NCI-H2171 treated with DMSO at 0.1 percent for 48 hours (cell line): ENCODE data around the gene P4HA2.

ENCODE experiments used
- DNase-seq: peaks from one replicate; lab custom pipeline; 2025; lab: John Stamatoyannopoulos, UW

P4HA2 gene

DNA sequence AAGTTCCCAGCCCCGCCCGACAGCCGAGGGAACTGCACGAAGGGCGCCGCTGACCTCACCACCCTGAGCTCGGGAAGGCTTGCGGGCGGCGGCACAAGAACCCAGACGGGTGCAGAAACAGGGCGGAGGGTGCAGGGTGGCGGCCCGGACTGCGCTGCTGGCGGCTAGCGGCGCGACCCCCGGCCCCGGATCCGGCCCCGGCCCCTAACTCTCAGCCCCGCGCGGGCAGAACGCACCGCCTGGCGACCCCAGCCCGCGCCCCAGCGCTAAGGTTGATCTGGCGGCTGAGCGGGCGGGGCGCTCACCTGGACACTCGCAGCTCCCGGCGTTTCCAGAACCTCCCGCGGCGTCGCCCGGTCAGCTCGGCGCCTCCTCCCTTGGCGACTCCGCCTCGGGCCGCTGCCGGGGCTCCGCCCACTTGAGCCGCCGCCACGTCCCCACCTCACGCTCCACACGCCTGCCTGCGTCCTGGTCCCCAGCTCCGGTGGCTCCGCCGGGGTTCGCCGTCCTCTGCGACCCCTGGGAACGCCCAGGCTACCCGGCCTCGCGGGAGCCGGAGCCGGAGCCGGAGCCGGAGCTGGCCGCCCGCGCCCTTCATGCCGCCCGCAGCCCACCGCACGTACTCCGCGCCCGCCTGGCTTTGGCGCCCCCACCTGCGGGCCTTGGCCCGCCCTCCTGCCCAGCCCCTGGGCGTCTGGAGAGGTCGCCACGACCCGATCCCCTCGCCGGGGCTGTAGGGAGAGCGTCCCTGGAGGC is at the start of gene P4HA2:
P4HA2 (minus strand) TSS at position 369 of the 756 bp plus-strand sequence. CDS start 9,227 bp downstream, outside the sequence.
- peak; percentile 10 for DNase-seq

DNA sequence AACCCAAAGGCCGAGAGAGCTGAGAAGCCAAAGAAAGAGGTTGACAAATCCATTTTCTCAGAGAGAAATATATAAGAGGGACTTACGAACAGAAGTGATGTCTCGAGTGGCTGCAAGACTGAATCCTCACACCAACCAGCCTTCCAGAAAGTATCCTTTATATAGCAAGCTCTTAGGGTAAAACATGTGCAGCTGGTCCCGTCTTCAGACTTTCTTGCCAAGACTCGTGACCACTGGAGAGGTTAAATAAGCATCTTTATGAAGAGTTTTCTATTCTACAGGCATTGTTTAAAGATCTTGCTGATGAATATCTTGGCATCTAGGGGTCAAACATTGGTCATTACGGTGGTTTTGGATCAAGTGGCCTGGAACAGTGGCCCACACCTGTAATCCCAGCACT is 49.6 kb upstream of the P4HA2 start:
- no peak for DNase-seq

DNA sequence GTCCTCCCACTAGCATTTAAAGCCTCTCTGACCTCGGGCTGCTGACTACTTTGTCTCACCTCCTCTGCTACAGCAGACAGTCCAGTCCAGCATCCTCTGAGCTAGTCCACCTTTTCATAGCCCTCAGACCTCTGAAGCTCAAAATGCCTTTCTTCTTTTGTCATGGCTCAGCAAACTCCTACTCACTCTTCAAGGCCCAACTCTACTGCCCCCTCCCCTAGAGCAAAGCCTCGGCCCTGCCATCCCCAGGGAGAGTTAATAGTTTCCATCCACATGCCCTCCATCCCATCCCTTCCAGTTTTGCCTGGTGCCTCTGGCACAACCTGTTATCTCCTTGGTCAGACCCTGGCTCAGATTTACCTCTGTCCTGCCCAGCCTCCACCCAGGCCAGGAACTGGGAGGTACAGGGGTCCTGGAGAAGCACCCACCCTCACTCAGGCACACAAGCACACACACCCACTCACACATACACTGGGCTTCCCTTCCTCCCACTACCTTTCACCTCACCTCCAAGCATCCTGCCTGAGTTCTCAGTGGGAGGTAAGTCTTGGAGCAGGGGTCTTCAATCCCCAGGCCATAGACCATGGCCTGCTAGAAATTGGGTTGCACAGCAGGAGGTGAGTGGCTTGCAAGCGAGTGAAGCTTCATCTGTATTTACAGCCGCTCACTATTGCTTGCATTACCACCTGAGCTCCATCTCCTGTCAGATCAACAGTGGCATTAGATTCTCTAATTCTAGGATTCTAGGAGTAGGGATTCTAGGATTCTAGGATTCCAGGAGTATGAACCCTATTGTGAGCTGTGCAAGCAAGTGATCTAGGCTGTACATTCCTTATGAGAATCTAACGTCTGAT is 47.9 kb upstream of the P4HA2 start:
- DNase-seq = no peak

DNA sequence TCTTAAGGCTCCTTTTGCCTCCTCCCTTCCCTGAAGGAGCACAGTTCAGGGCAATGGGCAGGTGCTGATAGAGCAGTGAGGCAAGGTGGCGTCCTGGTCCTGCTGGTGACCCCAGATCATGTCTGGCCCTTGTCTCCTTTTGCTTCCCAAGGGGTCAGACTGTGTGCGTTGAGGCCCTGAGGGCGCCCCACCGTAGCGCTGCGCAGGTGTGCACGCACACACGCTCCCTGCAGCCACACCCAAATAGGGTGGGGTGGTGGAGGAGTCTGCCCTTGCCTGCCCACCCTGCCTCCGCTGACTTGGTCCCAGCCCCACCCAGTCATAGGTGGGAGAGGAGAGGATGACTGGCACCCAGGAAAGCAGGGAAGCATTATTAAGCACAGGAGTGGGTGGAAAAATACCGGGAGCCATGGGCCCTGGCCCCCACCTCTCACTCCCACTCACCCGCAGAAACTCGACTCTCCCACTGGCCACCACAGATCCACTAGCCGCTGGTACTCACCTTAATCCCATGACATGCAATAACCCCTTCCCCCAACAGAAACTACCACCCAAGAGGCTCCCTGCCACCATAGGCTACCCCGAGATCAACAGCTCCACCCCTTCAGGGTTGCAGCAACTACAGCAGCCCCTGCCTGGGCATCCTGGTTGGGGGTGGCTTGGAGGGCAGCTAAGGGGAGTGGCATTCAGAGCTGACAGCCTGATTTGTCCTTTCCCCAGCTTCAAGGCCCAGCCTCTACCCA is 46.6 kb upstream of the P4HA2 start:
- no peak for DNase-seq

DNA sequence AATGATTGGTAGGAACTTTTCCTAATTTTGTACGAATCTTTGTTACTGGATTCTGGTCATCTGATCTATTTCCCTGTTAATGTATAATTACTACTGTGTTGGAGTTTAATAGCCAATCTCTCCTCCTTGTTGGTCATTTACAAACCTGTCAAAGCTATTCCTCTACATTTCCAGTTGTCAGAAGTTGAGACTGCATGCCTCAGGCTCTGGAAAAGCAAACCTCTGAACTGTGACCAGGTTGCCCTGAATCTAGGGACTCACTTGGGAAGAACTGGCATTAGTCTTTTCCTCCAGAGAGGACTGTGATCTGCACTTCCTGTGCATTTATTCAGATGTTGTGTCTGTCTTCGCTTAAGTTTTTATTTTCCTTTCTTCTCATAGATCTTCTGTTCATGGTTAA is 46.0 kb upstream of the P4HA2 start:
- DNase-seq = no peak

DNA sequence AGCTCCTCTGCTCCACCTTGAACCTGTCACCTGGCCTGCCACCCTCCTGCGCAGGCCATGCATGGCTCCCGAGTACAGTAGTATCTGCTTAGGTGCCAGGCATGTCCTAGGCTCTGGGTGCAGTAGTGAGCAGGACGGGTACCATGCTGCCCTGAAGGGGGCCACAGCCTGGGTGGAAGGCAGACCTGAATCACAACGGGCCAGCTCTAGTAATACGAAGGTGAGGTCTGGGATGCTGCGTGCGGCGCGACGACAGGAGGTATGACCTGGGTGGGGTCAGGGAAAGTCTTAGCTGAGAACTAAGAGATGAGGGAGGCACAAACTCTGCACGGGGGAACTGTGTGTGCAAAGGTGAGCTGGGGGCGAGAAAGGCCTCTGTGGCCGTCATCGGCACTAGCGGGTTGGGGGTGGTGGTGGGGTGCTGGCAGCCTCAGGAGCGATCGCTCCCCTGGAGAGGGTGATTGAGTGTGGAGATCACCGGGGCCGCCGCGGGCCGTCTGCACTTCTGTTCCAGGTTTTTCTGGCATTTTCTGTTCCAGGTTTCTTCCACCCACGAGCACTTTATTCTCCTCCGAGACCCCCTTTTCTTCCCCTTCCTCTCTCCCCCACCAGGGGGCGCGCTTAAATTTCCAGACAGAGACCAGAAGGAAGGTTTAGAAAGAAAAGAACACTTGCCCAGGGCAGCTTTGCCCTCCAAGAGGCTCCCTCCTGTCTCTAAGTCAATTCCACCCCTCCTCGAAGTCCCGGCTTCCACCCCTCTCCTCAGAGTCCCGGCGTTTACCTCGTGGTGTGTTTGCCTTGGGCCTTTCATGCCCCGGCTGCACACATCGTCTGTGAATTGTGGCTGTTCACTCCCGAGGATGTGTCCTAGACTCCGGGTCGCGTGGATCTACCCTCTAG is 44.9 kb upstream of the P4HA2 start:
- peak; percentile 9 for DNase-seq

DNA sequence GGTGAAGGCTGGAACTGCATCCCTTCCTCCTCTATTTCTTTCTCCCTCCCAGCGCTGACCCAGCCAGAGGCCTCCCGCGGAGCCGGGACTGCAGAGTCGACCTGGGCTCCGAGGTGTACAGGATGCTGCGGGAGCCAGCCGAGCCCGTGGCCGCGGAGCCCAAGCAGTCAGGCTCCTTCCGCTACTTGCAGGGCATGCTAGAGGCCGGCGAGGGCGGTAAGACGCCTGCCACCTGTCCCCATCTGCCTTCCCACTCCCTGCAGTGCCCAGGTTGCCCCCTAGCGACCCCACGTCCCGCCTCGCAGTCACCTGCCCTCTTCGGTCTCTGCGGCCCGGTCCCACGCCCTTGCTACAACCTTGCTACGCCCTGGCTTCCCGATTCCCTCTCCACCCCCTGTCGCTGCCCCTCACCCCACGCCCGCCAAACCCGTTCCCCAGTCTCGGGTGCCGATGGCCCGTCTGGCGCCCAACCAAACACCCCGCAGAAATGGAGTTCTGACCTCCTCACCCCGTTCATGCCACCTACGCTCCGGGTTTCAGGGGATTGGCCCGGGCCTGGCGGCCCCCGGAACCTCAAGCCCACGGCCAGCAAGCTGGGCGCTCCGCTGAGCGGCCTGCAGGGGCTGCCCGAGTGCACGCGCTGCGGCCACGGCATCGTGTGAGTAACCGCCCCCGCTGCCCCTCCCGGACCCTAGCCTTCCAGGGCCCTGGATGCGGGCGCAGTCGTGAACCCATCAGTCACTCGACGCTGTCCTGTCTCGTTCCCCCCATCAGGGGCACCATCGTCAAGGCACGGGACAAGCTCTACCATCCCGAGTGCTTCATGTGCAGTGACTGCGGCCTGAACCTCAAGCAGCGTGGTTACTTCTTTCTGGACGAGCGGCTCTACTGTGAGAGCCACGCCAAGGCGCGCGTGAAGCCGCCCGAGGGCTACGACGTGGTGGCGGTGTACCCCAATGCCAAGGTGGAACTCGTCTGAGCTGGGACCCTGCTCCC is 43.9 kb upstream of the P4HA2 start:
- DNase-seq = no peak

DNA sequence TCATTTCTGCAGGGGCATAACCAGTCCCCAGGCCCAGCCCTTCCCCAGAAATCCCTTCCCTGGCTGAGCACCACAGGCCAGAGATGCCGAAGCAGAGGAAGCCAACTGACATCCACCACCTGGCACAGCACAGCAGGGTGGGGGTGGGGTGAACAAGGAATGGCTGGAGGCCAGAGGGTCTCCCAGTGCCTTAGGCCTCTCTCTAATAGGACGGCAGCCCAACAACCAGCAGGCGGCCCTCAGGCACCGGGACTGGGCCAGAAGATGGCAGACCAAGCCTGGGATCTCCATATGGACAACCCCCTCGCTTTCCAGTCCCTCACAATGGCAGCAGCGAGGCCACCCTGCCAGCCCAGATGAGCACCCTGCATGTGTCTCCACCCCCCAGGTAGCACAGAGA is 43.1 kb upstream of the P4HA2 start:
- no peak for DNase-seq

DNA sequence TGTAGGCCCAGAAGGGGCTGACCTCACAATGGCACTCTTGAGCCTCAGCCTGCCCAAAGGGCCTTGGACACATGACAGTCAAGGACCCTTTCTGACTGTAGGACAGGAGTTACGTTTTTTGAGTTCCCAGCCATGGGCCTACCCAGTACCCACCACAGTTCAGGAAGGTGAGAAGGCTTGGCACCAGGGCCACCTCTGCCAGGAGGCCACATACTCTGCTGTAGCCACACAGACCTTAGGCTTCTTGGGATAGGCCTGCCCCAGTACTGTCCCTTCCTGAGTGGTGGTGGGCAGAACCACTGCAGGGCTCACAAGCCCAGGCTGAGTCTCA is 42.6 kb upstream of the P4HA2 start:
- no peak for DNase-seq

DNA sequence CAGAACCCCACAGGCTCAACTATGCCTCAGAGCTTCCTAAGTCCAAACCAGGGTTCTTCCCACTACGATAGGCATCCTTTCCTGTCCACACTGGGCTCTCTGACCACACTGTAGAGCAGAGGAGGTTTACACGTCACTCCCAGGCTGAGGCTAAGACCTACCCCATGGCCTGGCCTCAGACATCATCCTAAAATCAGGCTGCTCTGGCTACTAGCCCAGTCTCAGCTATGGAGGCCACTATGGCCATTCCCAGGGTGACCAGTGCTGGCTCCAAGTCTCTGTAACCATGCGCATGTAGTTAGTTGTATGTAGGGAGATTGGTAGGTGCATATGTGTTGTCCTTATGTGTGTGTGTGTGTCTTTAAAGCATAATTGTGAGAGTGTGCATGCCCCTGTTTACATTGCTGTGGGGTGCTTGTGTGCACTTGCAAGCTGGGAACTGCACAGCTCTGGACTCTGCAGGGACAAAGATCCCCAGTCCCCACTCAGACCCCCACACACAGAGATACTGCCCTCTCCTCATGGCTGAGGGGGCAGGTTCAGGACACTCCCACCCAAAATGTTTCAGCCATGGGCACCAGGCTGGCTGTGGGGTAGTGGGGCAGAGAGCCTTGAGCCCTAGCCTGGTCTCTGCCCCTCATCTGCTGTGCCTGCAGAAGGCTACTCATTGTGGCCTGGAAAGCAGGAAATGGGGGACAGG is 42.1 kb upstream of the P4HA2 start:
- no peak for DNase-seq

DNA sequence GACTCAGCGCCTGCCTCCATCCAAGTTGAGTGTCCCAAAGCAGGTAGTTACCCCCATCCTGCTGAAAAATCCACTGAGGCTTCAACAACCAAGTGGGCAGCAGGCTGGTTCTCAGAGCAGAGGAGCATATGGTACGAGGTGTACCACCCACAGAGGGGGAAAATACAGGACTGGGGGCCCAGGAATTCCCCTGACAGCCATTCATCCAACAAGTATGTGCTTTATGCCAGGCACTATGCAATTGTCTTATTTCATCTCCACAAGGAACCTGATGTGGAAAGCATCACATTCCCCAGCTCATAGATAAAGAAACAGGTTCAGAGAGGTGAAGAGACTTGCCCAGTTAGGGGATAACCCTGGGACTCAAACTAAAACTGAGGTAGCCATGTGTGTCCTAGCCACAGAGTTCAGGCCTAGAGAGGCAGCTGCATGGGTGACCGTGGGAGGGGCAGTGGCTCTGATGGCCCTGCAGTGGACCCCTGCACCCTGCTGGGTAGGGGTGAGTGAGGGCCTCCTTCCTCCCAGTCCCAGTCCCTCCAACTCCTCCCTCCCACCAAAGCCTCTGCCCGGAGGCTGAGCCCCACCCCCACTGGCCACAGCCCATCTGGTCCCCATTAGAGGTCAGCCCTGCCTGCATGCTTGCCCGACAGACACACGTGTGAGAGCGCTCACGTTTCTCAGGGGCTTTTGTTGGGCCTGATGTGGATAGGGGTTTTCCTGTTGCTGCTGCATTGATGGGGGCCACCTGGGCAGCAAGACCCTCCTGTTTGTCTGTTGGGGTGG is 41.3 kb upstream of the P4HA2 start:
- DNase-seq = no peak

DNA sequence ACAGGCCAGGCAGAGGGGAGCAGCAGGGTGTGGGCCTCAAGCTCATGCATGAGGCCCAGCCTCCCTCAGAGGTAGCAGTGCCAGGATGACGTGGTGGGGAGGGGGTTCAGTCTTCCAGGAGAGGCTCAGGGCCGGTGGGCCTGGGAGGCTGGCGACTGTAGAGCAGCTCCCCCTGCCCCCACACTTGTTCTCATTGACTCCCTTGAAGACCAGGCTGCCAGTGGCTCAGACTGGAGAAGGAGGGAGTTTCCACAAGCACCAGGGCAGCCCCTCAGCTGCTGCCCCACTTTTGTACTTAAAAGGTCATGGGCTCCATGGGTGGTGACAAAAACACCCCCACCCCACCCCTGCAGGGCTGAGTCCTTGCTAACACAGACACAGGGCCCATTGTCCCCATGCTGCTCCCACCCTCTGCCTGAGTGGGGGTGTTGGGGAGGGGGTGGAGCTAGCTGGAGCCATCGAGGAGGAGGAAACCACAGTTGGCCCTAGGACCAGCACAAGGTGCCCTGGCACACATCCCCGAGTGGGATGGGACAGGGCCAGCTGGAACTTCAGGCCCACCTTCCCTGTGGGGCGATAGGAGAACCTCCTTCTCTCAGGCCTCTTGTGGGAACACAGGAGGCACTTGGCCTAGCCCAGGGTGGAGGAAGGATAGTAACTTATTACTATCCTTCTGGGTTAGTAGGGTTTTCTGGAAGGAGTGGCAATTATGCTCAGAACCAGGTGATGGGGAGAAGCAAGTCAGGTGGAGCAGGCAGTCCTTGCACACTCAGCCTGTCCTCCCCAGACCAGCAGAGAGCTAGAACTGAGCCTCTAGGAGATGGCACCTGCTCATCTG is 40.5 kb upstream of the P4HA2 start:
- no peak for DNase-seq

DNA sequence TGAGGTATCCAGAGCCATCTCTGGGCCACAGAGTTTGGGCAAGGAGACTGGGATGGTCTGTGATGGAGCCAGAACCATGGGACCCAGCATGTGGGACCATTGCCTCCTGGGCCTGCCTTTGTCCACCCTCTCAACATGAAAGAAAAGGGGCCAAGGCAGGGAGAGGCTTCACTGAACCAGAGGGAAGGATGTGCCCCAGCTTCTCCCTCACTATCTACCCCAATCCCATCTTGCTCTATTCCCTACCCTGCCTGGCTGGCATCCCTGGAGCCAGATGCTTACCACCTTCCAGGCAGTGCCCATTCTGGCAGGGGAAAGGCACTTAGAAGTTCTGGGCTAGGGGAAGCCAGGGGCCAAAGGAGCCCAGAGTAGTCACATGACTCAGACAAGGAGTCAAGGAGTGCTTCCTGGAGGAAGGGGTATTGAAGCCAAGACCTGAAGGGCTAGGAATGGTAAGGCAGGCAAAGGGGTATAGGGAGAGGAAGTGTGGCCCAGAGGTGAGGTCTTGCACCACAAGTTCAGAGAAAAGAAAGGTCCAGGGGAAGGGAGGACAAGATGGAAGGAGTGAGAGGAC is 39.6 kb upstream of the P4HA2 start:
- DNase-seq = no peak

DNA sequence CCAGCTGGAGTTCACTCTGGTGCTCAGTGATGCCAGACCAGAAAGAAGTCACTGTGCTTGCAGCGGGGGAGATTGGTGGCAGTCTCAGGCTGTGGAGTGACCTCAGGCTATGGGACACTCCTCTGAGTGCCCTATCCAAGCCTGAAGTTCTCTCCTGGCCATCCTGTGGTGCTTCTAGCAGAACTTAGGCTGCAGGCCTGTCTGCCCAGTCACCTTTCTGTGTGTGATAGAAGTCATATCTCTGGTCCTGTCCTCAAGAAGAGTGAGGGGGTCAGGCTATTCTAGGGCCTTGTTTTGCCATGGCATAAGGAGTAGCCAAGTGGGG is 39.1 kb upstream of the P4HA2 start:
- DNase-seq = no peak

DNA sequence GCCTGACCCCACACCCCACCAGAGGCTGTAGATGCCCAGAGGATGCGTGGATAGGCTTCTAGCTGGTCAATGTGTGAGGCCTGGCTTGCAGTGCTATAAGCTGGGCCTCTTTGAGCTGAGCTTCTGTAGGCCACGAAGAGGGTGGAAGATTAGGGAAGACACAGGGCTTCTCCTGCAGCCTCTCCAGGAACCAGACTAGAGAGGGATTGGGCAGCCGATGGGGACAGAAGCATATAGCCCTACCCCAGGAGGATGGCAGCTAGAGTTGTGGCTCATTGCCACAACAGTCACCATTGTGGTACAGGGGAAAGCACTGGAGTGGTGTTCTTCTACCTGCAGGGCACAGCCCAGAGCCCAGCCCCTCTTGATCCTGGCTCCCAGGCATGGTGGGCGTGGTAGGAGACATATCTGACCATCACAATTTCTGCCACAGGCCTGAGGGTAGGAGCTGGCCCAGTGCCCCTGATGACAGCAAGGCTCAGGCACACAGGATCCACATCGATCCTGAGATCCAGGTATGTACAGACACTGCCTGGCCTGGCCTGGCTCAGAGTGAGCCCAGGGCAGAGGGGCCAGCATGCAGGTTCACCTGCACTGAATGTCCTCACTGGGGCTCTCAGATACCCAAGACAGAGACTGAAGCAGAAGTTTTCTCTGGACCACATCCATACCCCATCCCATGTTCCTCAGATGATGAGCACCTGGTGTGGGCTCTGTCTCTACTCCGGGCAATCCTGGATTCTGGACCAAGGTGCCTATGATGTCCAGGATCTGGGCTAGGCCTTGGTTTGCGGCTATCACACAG is 38.6 kb upstream of the P4HA2 start:
- no peak for DNase-seq

DNA sequence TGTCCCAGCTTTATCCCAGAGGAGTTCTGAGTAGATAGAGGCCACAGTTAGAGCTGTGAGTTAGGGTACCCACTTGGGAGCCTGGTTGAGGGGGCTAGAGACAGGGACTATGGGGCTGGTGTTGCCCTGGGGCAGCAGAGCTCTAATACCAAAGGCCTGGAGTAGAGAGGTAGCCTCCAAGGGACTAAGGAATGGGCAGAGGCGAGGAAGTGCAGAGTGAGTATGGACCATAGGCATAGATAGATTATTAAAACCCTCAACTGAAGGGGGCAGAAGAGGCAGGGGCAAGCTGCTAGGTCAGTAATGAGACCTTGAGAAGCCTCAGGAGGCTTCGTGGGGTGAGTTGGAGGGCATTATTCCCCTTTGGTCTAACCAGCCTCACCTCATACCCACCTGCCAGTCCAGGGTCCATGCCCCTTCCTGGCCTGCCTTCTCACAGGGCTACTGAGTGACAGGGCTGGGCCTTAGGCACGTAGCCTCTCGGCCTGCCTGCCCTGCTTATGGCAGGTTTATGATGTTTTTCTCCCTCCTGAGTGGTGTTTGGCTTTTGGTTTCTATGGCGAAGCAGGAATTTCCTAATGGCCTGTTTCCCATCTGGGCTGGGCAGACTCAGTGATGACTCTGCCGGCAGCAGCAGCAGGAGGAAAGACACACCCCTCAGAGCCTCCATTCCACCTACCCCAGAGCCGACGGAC is 37.8 kb upstream of the P4HA2 start:
- DNase-seq = no peak
